Epithelial cell of proximal tubule (primary cell): ENCODE measurements around the gene MARCO. TPM values are rescaled to one million over a fixed set of nuclear protein-coding genes. Genes with fewer than 3 reads are reported as not detected.
A peak's percentile ranks its signal among the peaks of the same experiment; 100 is the strongest.

Experiments
- DNase-seq: peaks from one replicate; pipeline ENCODE4 v3.0.0-alpha.2; 2011; ENCODE audit warnings: low read depth
- H3K4me3 ChIP-seq: 2 replicates; pipeline ENCODE4 v1.5.1; 2011; ENCODE audit warnings: low read depth, mild to moderate bottlenecking, low read length
- total RNA-seq: library from RNA; depleted of rRNA; stranded (reverse); fragments of >200 nt; gene quantifications from 2 replicates; pipeline ENCODE4 v1.2.3, GENCODE V29; 2015
- TF ChIP-seq, protein P1 (sequence below): conservative IDR thresholded peaks from 2 replicates; pipeline ENCODE4 v1.5.1; 2012; ENCODE audit warnings: low read depth, mild to moderate bottlenecking, low read length

The MARCO gene
- total RNA-seq, 1 donor from 2014 or later: not detected

DNA sequence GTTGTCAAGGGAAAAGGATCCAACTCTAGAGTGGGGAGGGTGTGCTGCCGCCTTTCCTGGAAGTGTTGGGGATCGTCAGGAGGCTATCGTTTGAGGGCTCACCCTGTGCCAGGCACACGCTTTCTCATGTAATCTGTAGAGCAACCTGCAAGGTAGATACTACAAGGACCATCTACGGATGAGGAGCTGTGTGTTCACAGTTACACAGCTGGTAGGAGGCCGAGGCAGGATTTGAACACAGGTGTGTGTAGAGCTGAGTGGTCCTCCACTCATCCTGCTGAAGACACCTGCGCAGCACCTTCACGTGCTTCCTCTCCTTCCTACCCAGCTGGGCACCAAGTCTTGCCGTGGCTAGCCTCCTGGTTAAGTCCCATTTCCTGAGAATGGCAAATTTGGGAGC, 68.3 kb downstream of the MARCO start:
- H3K4me3 ChIP-seq: no peak overlapping the region
- TF ChIP-seq, protein P1, sequence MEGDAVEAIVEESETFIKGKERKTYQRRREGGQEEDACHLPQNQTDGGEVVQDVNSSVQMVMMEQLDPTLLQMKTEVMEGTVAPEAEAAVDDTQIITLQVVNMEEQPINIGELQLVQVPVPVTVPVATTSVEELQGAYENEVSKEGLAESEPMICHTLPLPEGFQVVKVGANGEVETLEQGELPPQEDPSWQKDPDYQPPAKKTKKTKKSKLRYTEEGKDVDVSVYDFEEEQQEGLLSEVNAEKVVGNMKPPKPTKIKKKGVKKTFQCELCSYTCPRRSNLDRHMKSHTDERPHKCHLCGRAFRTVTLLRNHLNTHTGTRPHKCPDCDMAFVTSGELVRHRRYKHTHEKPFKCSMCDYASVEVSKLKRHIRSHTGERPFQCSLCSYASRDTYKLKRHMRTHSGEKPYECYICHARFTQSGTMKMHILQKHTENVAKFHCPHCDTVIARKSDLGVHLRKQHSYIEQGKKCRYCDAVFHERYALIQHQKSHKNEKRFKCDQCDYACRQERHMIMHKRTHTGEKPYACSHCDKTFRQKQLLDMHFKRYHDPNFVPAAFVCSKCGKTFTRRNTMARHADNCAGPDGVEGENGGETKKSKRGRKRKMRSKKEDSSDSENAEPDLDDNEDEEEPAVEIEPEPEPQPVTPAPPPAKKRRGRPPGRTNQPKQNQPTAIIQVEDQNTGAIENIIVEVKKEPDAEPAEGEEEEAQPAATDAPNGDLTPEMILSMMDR: no peak
- DNase-seq: no peak

DNA sequence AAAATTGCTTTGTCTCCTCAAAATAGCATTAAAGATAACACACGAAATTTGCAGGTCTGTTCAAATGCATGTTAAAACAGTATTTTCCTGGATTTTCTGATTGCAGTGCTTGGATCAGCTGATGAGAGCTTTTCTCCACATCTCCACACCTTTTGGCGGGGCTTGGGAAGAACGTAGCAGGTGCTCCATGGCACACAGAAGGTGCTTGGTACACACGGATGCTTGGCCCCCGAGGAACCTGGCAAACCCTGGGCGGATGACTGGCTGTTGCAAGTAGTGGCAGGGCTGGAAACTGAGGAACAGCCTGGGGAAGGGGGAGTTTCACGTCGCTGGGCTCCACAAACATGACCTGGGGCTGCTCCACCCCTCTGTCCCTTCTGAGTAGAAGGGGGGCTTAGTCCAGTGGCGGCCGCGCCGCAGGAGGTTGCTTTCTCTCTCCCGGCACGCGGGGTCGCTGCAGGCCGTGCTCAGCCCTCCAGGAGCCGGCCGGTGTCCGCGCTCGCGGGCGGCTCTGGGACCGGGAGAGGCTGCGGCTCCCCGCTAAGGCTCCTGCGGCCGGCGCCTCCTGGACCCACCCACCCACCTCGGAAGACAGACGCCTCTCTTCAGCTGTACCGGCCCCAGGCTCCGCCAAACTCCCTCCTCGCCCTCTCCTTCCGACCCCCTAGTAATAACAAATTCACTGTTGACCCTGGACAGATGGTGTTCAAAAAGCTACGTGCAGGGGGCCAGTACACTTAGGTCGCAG, 69.3 kb downstream of the MARCO start:
- no peak for DNase-seq
- peak overlapping the region; percentile 27 for H3K4me3 ChIP-seq
- TF ChIP-seq, protein P1: peak; percentile 70

DNA sequence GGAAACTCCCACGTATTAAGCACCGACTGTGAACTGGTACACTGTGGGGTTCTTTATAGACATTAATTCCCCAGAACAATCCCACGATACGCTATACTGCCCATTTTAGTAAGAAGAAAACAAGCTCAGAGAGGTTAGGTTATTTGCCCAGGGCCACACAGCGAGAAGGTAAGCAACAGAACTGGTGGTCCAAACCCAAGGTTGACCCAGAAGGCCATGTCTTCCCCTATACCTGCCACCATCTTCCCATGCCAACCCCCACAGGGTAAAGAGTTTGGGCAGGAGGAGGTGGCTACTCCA, 69.9 kb downstream of the MARCO start:
- peak overlapping the region; percentile 27 for H3K4me3 ChIP-seq
- TF ChIP-seq, protein P1: no peak
- no peak for DNase-seq

DNA sequence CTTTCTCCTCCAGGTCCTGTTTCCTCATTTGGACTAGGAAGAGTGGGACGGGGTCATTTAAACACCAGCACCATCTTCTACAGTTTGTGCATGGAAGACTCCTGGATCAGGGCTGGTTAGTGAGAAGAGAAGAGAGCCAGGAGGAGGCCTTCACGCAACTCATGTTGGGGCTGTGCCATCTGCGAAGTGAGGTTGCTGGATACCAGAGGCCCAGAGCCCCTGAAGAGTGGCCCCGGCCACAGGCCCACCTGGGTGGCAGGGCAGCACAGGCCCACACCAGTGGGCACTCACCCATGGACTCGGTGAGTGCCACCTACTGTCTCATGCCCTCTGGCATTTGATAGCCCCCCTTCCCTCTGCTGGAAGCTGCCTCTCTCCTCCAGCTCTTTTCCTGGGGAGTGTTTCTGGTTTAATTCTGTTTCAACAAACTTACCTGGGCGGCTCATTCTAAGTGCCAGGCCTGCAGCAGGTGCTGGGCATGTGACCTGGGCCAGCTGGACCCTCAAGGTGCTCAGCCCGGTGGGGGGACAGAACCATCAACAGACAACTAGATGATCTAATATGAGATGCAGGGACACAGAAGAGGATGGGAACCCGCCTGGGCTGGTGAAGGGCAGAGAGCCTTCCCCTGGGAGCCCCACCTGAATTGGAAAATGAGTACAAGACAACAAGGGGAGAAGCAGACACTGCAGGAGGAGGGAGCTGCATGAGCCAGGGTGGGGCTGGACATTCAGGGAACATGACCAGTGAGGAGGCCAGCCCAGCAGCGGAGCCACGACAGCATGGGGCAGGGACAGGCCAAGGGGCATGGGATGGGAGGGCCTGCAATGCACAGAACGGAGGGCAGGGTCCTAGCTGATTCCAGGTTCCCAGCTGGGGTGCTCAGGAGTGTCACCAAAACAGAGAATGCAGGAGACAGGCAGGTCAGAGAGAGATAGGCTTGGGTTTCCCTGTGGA, 70.6 kb downstream of the MARCO start:
- TF ChIP-seq, protein P1: no peak
- H3K4me3 ChIP-seq: no peak overlapping the region
- DNase-seq: no peak

DNA sequence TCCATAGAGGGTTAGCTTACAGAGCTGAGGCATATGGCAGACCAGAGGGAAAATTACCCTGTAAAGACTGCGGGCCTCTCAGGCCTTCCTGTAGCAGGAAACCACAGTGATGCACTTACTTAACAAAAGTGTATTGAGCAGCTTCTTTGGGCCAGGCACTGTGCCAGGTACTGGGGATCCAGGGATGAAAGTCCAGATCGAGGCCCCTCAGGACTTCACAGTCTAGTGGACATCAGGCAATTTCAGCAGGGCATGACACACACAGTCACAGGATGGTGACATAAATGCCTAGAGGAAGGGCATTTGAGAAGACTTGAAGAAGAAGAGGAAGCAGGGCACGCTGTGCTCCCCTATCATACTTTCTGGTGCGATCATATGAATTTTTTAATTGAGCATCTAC, 71.7 kb downstream of the MARCO start:
- TF ChIP-seq, protein P1: no peak
- no peak for DNase-seq
- no peak overlapping the region for H3K4me3 ChIP-seq

DNA sequence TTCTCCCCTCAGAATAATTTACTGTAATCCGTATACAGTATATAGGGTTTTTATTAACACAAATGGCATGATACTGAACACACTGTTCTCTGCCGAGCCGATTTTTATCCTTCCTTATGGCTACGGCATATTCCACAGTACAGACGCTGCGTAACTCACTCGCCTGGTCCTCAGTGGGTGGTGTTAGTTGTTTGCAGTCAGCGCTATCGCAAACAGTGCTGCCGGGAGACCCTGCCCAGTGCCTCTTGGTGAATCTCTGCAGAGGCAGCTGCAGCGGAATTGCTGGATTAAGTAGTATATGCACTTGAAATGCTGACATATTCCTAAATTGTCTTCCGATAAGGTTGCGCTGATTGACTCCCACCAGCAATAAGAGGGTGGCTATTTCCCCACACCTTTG, 73.9 kb downstream of the MARCO start:
- no peak for DNase-seq
- H3K4me3 ChIP-seq: no peak overlapping the region
- TF ChIP-seq, protein P1: no peak
